ENCODE measurements around the gene CNTN4.

CNTN4 gene

DNA sequence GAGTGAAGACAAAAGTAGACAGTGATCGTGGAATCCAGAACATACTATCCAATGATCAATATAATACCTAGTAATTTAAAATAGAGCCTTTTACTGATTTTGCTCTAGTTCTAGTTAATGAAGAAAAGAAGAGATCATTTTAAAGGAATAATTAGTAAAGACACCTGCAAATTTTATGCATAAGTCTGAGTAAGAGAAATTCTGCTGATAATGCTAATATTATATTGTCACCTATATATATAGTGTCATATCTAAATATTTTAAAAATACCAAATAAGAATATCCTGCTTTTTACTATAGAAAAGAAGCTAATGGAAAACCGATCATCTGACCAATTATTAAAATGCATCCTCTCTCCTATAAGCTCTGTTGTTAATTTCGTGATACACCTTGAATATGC lies 152.1 kb downstream of the CNTN4 start:
- ChIA-PET POLR2A (no interaction called here), CTCF (no interaction called here)
- DNase-seq (ENCODE audit: extremely low spot score) = no peak
- TF ChIP-seq ELF4 (IDR thresholded peaks at IDR 0.05) (no peak), TARDBP (IDR thresholded peaks at IDR 0.05) (no peak), SP1 (IDR thresholded peaks at IDR 0.05) (no peak), FOXA1 (IDR thresholded peaks at IDR 0.05) (no peak), ZNF384 (IDR thresholded peaks at IDR 0.05) (no peak), FOXK2 (IDR thresholded peaks at IDR 0.05) (no peak), NFRKB (IDR thresholded peaks at IDR 0.05) (no peak), L3MBTL2 (conservative IDR thresholded peaks at IDR 0.05) (no peak), FOXM1 (IDR thresholded peaks at IDR 0.05; ENCODE audit: borderline replicate concordance) (no peak), CTBP1 (IDR thresholded peaks at IDR 0.05; ENCODE audit: borderline replicate concordance) (no peak), BHLHE40 (IDR thresholded peaks at IDR 0.05; ENCODE audit: borderline replicate concordance) (no peak), LEF1 (IDR thresholded peaks at IDR 0.05; ENCODE audit: borderline replicate concordance) (no peak), HDGF (IDR thresholded peaks at IDR 0.05; ENCODE audit: borderline replicate concordance) (no peak)
- TF ChIP-seq, protein P1, sequence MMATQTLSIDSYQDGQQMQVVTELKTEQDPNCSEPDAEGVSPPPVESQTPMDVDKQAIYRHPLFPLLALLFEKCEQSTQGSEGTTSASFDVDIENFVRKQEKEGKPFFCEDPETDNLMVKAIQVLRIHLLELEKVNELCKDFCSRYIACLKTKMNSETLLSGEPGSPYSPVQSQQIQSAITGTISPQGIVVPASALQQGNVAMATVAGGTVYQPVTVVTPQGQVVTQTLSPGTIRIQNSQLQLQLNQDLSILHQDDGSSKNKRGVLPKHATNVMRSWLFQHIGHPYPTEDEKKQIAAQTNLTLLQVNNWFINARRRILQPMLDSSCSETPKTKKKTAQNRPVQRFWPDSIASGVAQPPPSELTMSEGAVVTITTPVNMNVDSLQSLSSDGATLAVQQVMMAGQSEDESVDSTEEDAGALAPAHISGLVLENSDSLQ (IDR thresholded peaks at IDR 0.05) = no peak

DNA sequence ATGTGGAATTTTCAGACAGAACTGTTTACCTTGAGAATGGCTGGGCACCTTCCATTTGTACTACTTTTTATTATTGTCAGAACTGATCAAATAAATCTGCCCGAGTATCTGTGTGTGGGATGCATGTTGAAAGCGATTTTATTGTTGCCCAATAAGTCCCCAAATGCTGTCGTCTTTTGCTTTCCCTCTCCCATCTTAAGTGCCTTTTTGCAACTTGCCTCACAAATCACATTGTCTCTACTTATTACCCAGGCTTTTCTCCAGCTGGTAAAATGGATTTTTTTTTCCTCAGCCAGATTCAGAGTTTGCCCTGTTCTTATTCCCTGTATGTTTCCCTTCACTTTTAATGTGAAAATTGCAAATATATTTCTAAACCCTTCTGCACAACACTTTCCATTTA lies 163.1 kb downstream of the CNTN4 start:
- no peak for DNase-seq (ENCODE audit: extremely low spot score)
- POLR2A ChIA-PET = no interaction called here
- CTCF ChIA-PET = no interaction called here
- TF ChIP-seq, protein P1 (IDR thresholded peaks at IDR 0.05) = no peak
- TF ChIP-seq SUZ12 (IDR thresholded peaks at IDR 0.05) = no peak
- TF ChIP-seq ZNF384 (IDR thresholded peaks at IDR 0.05) = no peak
- no peak for TF ChIP-seq BHLHE40 (IDR thresholded peaks at IDR 0.05; ENCODE audit: borderline replicate concordance)
- TF ChIP-seq FOXM1 (IDR thresholded peaks at IDR 0.05; ENCODE audit: borderline replicate concordance) = no peak
- TF ChIP-seq FOXA1 (IDR thresholded peaks at IDR 0.05) = no peak
- TF ChIP-seq NFRKB (IDR thresholded peaks at IDR 0.05) = no peak
- no peak for TF ChIP-seq FOXK2 (IDR thresholded peaks at IDR 0.05)
- no peak for TF ChIP-seq L3MBTL2 (conservative IDR thresholded peaks at IDR 0.05)
- no peak for TF ChIP-seq HDGF (IDR thresholded peaks at IDR 0.05; ENCODE audit: borderline replicate concordance)
- TF ChIP-seq ELF4 (IDR thresholded peaks at IDR 0.05) = no peak
- TF ChIP-seq SP1 (IDR thresholded peaks at IDR 0.05) = no peak
- no peak for TF ChIP-seq TARDBP (IDR thresholded peaks at IDR 0.05)
- no peak for TF ChIP-seq ARNT (IDR thresholded peaks at IDR 0.05)

DNA sequence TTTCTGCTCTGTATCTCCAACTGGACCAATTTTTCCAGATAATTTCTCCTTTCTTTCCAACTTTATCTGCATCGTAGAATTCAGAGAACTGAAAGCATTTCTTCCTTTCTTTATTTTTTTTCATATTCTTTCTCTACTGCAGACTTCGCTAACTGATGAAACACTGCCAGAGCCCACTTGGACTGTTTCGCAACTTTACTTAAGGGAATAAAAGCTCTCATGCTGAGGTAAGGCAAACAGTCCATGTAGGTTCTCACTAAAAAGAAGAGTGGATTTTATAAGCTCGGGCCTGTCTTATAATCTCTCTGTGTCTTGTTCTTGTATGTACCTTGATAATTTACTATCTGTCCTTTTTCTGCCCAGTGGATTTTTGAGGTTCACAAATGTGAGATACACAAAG lies 163.5 kb downstream of the CNTN4 start:
- ChIA-PET POLR2A (no interaction called here), CTCF (no interaction called here)
- no peak for DNase-seq (ENCODE audit: extremely low spot score)
- TF ChIP-seq HDGF (IDR thresholded peaks at IDR 0.05; ENCODE audit: borderline replicate concordance) = no peak
- no peak for TF ChIP-seq FOXM1 (IDR thresholded peaks at IDR 0.05; ENCODE audit: borderline replicate concordance)
- no peak for TF ChIP-seq L3MBTL2 (conservative IDR thresholded peaks at IDR 0.05)
- no peak for TF ChIP-seq LEF1 (IDR thresholded peaks at IDR 0.05; ENCODE audit: borderline replicate concordance)
- no peak for TF ChIP-seq FOXK2 (IDR thresholded peaks at IDR 0.05)
- no peak for TF ChIP-seq ARNT (IDR thresholded peaks at IDR 0.05)
- TF ChIP-seq BHLHE40 (IDR thresholded peaks at IDR 0.05; ENCODE audit: borderline replicate concordance) = no peak
- TF ChIP-seq SUZ12 (IDR thresholded peaks at IDR 0.05) = no peak
- no peak for TF ChIP-seq TARDBP (IDR thresholded peaks at IDR 0.05)
- no peak for TF ChIP-seq NFRKB (IDR thresholded peaks at IDR 0.05)
- no peak for TF ChIP-seq SP1 (IDR thresholded peaks at IDR 0.05)
- no peak for TF ChIP-seq CTBP1 (IDR thresholded peaks at IDR 0.05; ENCODE audit: borderline replicate concordance)
- no peak for TF ChIP-seq FOXA1 (IDR thresholded peaks at IDR 0.05)
- no peak for TF ChIP-seq ZNF384 (IDR thresholded peaks at IDR 0.05)
- TF ChIP-seq, protein P1 (IDR thresholded peaks at IDR 0.05) = no peak
- TF ChIP-seq ELF4 (IDR thresholded peaks at IDR 0.05) = no peak

DNA sequence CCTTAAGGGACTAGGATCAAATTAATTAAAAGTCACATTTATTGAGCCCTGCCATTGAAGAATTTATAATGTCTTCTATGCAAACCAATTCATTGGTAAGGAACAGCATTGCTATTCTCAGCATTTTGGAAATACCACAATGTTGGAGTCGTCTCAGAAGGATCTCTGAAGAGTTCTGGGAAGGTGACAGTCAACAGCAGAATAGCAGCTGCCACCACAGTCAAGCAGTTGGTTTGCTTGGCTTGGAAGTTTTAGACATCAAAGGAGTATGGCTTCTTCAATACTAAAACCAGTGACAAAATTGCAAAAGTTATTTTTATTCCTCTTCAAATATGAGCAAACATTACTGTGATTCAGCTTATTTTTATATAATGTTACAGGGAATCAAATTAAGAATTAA lies 167.9 kb downstream of the CNTN4 start:
- CTCF ChIA-PET = no interaction called here
- POLR2A ChIA-PET = no interaction called here
- no peak for DNase-seq (ENCODE audit: extremely low spot score)
- TF ChIP-seq, protein P1 (IDR thresholded peaks at IDR 0.05) = no peak
- TF ChIP-seq NFRKB (IDR thresholded peaks at IDR 0.05) (no peak), ELF4 (IDR thresholded peaks at IDR 0.05) (no peak), FOXA1 (IDR thresholded peaks at IDR 0.05) (no peak), ZNF384 (IDR thresholded peaks at IDR 0.05) (no peak), CTBP1 (IDR thresholded peaks at IDR 0.05; ENCODE audit: borderline replicate concordance) (no peak), L3MBTL2 (conservative IDR thresholded peaks at IDR 0.05) (no peak), FOXM1 (IDR thresholded peaks at IDR 0.05; ENCODE audit: borderline replicate concordance) (no peak), SUZ12 (IDR thresholded peaks at IDR 0.05) (no peak)

DNA sequence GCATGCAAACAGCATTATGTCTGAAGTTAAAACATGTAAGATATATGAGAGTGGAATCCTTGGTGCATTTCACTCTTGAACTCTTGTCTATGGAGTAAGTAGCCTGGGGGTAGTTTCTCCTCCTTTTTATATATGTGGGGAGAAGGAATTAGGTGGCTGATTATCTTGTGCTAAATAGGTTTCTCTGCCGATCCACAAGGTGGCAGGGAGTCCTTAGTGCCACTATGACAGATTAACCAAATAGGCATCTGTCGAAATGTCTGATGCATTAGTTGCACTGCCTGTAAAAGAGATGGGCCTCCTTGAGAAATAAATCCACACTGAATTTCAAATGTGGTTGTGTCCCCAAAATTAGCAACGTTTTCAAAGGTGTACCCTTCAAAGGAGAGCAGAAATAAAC lies 170.1 kb downstream of the CNTN4 start:
- ChIA-PET POLR2A (no interaction called here), CTCF (no interaction called here)
- TF ChIP-seq CTBP1 (IDR thresholded peaks at IDR 0.05; ENCODE audit: borderline replicate concordance) (no peak), ZNF384 (IDR thresholded peaks at IDR 0.05) (no peak), FOXA1 (IDR thresholded peaks at IDR 0.05) (no peak), BHLHE40 (IDR thresholded peaks at IDR 0.05; ENCODE audit: borderline replicate concordance) (no peak)
- DNase-seq (ENCODE audit: extremely low spot score) = no peak

DNA sequence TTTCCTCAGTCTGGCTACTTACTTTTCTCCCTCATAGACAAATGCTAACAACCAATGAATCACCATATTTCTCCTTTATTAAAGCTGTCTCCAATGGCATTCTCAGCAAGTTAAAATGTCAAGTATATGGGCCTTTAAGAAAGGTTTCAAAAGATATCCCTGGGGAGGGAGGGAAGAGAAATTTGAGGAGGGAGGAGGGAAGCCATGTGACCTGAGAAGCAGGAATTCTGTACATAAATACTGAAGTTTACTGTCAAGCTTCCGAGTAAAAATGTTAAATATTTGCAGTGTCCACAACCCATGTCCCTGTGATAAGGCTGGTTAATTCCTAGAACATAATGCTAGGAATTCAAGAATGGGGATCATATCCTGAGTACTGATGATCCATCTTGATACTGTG lies 175.9 kb downstream of the CNTN4 start:
- CTCF ChIA-PET = no interaction called here

More for the DNA sequence above, 175.9 kb downstream of the CNTN4 start:
- TF ChIP-seq NFRKB (IDR thresholded peaks at IDR 0.05) (no peak), CTBP1 (IDR thresholded peaks at IDR 0.05; ENCODE audit: borderline replicate concordance) (no peak), LEF1 (IDR thresholded peaks at IDR 0.05; ENCODE audit: borderline replicate concordance) (no peak), SP1 (IDR thresholded peaks at IDR 0.05) (no peak), ZNF384 (IDR thresholded peaks at IDR 0.05) (no peak), ARNT (IDR thresholded peaks at IDR 0.05) (no peak), FOXA1 (IDR thresholded peaks at IDR 0.05) (no peak), SUZ12 (IDR thresholded peaks at IDR 0.05) (no peak), FOXM1 (IDR thresholded peaks at IDR 0.05; ENCODE audit: borderline replicate concordance) (no peak), HDGF (IDR thresholded peaks at IDR 0.05; ENCODE audit: borderline replicate concordance) (no peak), FOXK2 (IDR thresholded peaks at IDR 0.05) (no peak), TARDBP (IDR thresholded peaks at IDR 0.05) (no peak), BHLHE40 (IDR thresholded peaks at IDR 0.05; ENCODE audit: borderline replicate concordance) (no peak), L3MBTL2 (conservative IDR thresholded peaks at IDR 0.05) (no peak), ELF4 (IDR thresholded peaks at IDR 0.05) (no peak)
- TF ChIP-seq, protein P1 (IDR thresholded peaks at IDR 0.05) = no peak
- no peak for DNase-seq (ENCODE audit: extremely low spot score)
- POLR2A ChIA-PET = no interaction called here

All from HEK293T (cell line).